Measurements from ENCODE around the gene FBXL19. TPM values are rescaled to one million over a fixed set of nuclear protein-coding genes. Genes with fewer than 3 reads are reported as not detected.

FBXL19 gene
- total and polyA plus RNA-seq, 2 of the 13 experiments (the other 11 are each of a cell fraction or from before 2014, with no cell fraction given), result 6.0 to 13.7 TPM

DNA sequence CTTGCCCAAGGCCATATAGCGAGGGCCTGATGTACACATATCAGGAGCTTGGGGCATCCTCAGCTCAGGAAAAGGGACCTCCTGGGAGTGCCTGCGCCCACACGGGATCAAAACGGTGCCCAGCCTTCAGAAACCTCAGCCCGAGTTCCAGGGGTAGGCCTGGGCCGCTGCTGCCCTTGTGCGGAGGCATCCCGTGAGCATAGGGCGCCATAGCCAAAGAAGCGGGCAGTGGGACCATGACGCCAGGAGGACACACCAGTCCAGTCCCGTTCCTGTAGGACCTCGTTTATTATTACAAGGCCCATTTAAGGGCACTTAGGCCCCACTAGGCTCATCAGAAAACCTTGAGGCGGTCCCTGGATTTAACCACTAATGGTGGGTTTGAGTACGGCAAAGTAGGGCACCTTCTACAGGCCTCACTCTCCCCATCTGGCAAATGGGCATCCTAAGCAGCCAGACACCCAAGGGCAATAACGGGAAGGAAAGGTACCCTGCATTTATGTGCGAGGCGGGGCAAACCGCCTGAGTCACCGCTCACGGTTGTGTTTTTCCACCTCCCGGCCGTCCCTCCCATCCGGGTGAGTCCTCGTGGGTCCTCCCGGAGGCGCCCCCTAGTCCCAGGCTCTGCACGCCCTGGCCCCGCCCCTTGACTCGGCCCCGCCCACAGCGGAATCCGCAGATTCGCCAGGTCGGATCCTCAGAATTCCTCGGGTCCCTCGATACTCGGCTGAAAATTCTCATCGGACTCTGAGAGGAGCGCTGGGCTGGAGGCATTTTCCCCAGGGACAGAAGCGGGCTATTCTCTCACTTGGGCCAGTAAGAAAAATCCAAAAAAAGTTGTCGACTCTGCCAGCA lies 33.5 kb downstream of the FBXL19 start (continued):
- TF ChIP-seq, protein P1, sequence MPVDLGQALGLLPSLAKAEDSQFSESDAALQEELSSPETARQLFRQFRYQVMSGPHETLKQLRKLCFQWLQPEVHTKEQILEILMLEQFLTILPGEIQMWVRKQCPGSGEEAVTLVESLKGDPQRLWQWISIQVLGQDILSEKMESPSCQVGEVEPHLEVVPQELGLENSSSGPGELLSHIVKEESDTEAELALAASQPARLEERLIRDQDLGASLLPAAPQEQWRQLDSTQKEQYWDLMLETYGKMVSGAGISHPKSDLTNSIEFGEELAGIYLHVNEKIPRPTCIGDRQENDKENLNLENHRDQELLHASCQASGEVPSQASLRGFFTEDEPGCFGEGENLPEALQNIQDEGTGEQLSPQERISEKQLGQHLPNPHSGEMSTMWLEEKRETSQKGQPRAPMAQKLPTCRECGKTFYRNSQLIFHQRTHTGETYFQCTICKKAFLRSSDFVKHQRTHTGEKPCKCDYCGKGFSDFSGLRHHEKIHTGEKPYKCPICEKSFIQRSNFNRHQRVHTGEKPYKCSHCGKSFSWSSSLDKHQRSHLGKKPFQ (CRISPR knock-in tag; IDR thresholded peaks at IDR 0.05; ENCODE audit: insufficient replicate concordance), result peak; percentile 0
- TF ChIP-seq JDP2 (CRISPR knock-in tag; IDR thresholded peaks at IDR 0.05; ENCODE audit: borderline replicate concordance) (no peak), ZSCAN9 (CRISPR knock-in tag; IDR thresholded peaks at IDR 0.05; ENCODE audit: borderline replicate concordance) (peak; percentile 31; the same call in 1 of the 2 replicates), AGO1 (IDR thresholded peaks at IDR 0.05; ENCODE audit: low read depth, low read length, poor library complexity, severe bottlenecking) (peak; percentile 72), ZFP82 (CRISPR knock-in tag; IDR thresholded peaks at IDR 0.05; ENCODE audit: borderline replicate concordance) (no peak), KLF13 (CRISPR knock-in tag; IDR thresholded peaks at IDR 0.05) (no peak), RAD21 (CRISPR knock-in tag; IDR thresholded peaks at IDR 0.05) (0 out of 2 replicates have a peak, but pooled peaks have one; percentile 25), XRCC5 (optimal IDR thresholded peaks at IDR 0.05; ENCODE audit: low read length) (peak; percentile 37), MBNL3 (CRISPR knock-in tag; conservative IDR thresholded peaks at IDR 0.05) (0 out of 2 replicates have a peak, but pooled peaks have one; percentile 58), HOXA9 (CRISPR knock-in tag; IDR thresholded peaks at IDR 0.05; ENCODE audit: borderline replicate concordance) (peak; percentile 61; the same call in 1 of the 2 replicates), ZNF850 (CRISPR knock-in tag; conservative IDR thresholded peaks at IDR 0.05) (no peak), NRL (CRISPR knock-in tag; IDR thresholded peaks at IDR 0.05; ENCODE audit: borderline replicate concordance) (peak; percentile 7), ZNF749 (CRISPR knock-in tag; IDR thresholded peaks at IDR 0.05; ENCODE audit: borderline replicate concordance) (peak; percentile 66; the same call in 1 of the 2 replicates), ZNF772 (CRISPR knock-in tag; IDR thresholded peaks at IDR 0.05) (peak; percentile 77; the same call in 1 of the 2 replicates), ZNF30 (CRISPR knock-in tag; IDR thresholded peaks at IDR 0.05) (peak; percentile 73; the same call in 1 of the 2 replicates), KLF16 (CRISPR knock-in tag; IDR thresholded peaks at IDR 0.05) (no peak), ZBTB7B (CRISPR knock-in tag; IDR thresholded peaks at IDR 0.05) (0 out of 2 replicates have a peak, but pooled peaks have one; percentile 25), SMAD3 (CRISPR knock-in tag; IDR thresholded peaks at IDR 0.05) (0 out of 2 replicates have a peak, but pooled peaks have one; percentile 35), ZNF564 (CRISPR knock-in tag; IDR thresholded peaks at IDR 0.05) (0 out of 2 replicates have a peak, but pooled peaks have one; percentile 21), IRF2 (CRISPR knock-in tag; IDR thresholded peaks at IDR 0.05) (no peak), NR3C1 (CRISPR knock-in tag; IDR thresholded peaks at IDR 0.05) (no peak), RFXANK (CRISPR knock-in tag; IDR thresholded peaks at IDR 0.05) (peak; percentile 12; the same call in 1 of the 2 replicates)
- TF ChIP-seq, protein P2, sequence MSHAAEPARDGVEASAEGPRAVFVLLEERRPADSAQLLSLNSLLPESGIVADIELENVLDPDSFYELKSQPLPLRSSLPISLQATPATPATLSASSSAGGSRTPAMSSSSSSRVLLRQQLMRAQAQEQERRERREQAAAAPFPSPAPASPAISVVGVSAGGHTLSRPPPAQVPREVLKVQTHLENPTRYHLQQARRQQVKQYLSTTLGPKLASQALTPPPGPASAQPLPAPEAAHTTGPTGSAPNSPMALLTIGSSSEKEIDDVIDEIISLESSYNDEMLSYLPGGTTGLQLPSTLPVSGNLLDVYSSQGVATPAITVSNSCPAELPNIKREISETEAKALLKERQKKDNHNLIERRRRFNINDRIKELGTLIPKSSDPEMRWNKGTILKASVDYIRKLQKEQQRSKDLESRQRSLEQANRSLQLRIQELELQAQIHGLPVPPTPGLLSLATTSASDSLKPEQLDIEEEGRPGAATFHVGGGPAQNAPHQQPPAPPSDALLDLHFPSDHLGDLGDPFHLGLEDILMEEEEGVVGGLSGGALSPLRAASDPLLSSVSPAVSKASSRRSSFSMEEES (CRISPR knock-in tag; IDR thresholded peaks at IDR 0.05), result no peak
- TF ChIP-seq, protein P3, sequence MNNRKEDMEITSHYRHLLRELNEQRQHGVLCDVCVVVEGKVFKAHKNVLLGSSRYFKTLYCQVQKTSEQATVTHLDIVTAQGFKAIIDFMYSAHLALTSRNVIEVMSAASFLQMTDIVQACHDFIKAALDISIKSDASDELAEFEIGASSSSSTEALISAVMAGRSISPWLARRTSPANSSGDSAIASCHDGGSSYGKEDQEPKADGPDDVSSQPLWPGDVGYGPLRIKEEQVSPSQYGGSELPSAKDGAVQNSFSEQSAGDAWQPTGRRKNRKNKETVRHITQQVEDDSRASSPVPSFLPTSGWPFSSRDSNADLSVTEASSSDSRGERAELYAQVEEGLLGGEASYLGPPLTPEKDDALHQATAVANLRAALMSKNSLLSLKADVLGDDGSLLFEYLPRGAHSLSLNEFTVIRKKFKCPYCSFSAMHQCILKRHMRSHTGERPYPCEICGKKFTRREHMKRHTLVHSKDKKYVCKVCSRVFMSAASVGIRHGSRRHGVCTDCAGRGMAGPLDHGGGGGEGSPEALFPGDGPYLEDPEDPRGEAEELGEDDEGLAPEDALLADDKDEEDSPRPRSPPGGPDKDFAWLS (CRISPR knock-in tag; IDR thresholded peaks at IDR 0.05; ENCODE audit: borderline replicate concordance), result peak; percentile 37; the same call in 1 of the 2 replicates
- TF ChIP-seq, protein P4, sequence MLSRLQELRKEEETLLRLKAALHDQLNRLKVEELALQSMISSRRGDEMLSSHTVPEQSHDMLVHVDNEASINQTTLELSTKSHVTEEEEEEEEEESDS (CRISPR knock-in tag; IDR thresholded peaks at IDR 0.05; ENCODE audit: borderline replicate concordance), result no peak

Measured in HepG2 (cell line).